GM19324 (cell line): Measurements from ENCODE around the gene REM1.
"Not testable (repeated sequence)": the region's sequence is repeated elsewhere in the genome, so short reads cannot be mapped to it uniquely, and the experiment has no call there.

Experiments
- ATAC-seq: cut with Tn5 transposase; IDR thresholded peaks from one replicate; pipeline ENCODE4 v1.9.1; 2021; ENCODE audit warnings: mild to moderate bottlenecking, moderate library complexity; ENCODE audit not compliant: unreplicated experiment, low FRiP score

The REM1 gene

DNA sequence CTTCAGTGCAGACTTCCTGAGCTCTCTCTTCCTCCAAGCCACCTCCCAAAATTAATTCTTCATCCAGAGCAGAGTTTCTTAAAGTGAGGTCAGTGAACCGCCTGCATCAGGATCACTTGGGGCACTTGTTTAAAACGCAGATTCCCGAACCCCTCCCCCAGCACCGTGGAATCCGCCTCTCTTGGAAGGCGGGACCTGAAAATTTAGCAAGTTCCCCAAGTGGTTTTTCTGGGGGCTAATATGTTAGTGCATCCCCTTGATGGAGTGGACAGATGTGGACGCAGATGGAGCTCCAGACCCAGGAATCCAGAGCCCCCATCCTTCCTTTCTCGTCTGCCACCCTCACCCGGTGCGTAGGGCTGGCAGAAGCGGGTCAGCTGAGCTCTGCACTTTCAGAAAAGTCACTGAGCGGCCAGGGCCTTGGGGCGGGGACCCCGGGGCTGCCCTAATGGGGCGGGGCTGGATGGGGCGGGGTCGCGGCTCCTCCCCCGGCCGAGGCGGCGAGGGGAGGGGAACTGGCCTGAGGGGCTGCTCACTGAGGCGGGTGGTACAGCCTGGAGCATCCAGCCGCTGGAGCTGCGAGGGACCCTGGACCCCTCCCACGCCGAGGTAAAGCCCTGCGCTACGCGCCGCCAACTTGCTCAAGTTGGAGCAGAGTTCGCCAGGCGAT, at the start of gene REM1, which contains the start of gene DEFB124:
REM1 (plus strand) TSS at position 531 of the 670 bp plus-strand sequence. CDS start 1,158 bp downstream, outside the sequence.
DEFB124 (minus strand) TSS at position 370 of the 670 bp plus-strand sequence. CDS start 2,114 bp downstream, outside the sequence.
- no peak for ATAC-seq

DNA sequence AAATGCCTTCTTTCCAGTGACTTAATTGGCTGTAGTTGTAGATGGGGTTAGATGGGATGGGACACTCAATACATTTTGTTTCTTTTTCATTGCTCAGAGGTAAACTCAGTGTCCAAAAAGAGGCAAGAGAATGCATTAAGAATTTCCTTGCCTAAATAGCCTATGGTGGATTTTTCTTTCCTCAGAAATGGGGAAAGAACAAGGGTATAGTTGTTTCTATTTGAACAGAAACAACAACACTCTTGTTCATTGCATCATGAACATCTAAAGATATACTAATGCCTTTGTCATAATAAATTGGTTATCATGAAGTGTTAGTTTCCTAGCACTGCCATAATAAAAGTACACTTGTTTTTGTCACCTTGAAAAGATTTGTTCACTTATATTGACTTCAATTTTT, 49.3 kb upstream of the REM1 start:
- ATAC-seq: no peak

- ATAC-seq: not testable (repeated sequence)
Measured at GRCh38 chr20:31426891-31427551, 48.1 kb upstream of the REM1 start.

DNA sequence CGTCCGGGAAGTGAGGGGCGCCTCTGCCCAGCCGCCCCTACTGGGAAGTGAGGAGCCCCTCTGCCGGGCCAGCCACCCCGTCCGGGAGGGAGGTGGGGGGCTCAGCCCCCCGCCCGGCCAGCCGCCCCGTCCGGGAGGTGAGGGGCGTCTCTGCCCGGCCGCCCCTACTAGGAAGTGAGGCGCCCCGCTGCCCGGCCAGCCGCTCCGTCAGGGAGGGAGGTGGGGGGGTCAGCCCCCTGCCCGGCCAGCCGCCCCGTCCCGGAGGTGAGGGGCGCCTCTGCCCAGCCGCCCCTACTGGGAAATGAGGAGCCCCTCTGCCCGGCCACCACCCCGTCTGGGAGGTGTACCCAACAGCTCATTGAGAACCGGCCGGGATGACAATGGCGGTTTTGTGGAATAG, 47.5 kb upstream of the REM1 start:
- ATAC-seq: not testable (repeated sequence)

GRCh38 chr20:31430568-31431115, 44.4 kb upstream of the REM1 start:
- ATAC-seq: no peak

DNA sequence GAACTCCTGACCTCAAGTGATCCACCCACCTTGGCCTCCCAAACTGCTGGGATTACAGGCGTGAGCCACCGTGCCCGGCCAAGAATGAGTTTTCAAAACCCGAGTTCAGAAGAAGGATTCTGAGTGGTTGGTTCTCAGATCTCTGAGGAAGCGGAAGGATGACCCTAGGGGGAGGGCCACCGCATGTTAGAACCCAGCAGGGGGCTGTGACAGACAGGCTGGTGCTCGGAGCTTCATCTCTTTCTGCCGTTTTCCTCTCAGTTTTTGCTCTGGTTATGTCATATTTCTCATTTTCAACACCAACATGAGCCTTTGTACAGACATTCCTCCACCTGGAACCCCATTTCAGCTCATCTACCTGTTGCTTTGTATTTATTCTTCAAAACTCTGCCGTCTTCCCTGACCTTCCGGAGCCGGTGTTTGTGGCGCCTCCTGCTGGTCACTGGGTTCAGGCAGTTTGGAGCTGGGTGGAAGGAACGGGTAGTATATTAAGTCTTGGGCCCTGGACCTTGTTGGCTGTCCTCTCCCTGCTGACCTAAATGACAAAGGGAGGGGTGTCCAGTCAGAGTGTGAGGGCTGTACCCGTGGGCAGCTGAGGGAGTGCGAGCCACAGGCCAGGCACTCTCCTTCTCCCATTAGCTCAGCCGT, 35.0 kb upstream of the REM1 start, which contains the start of gene DEFB123:
DEFB123 (plus strand) TSS at position 621 of the 648 bp plus-strand sequence. CDS start 67 bp downstream, outside the sequence.
- no peak for ATAC-seq

DNA sequence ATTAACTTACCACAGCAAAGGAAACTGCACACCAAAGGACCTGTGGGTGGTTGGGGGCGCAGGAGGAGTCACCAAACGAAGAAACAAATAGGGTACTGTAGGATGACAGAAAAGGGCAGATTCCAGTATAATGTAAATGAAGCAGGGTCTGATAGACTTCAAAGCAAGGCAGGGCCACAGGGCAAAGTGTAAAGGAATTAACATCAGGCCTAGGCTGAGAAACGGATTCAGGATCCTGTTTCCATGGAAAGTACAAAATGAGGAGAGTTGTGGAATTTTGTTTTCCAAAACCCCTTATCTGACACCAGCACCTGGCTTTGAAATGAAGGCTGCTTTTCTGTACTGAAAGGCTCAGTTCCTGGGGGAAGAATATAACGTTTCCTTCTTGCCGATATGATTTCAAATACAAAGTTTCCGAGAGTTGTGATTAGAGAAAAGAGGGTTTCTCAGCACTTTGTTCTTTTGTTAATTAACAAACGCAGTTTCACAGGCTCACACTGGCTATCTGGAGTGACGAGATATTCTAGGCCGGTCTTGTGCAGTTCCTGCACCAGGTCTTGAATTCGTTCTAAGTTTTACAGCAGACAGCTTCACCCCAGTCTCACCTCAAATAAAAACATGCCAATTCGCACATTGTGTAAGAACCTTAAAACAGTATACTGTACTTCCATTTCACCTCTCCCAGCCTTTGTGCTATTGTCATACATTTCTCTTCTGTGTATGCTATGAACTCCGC, 28.8 kb upstream of the REM1 start:
- no peak for ATAC-seq

- no peak for ATAC-seq
Measured at GRCh38 chr20:31449511-31450414, 25.3 kb upstream of the REM1 start.

- ATAC-seq: no peak
Measured at GRCh38 chr20:31452575-31452974, 22.5 kb upstream of the REM1 start.

DNA sequence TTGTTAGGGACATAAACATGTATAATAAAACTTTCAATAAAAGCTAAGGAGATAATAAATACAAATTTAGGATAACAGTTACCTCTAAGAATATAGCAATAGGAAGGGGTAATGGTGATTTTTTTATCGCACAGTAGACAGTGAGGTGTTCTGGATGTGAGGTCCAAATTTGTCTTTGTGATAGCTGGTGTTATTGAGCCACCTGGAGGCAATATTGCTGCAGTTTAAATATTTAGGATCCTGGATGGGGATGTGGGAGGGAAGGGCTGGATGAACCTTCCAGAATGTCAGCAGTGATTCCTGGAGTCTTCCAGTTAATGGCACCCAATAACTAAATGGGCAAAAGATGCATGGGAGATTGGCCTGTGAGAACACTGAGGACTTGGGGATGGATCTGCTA, 20.7 kb upstream of the REM1 start:
- no peak for ATAC-seq

DNA sequence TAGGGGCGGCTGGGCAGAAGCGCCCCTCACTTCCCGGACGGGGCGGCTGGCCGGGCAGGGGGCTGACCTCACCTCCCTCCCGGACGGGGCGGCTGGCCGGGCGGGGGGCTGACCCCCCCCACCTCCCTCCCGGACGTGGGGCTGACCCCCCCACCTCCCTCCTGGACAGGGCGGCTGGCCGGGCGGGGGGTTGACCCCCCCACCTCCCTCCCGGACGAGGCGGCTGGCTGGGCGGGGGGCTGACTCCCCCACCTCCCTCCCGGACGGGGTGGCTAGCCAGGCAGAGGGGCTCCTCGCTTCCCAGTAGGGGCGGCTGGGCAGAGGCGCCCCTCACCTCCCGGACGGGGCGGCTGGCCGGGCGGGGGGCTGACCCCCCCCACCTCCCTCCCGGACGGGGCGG, 4.1 kb upstream of the REM1 start:
- not testable (repeated sequence) for ATAC-seq

GRCh38 chr20:31472395-31473330, 2.4 kb upstream of the REM1 start:
- ATAC-seq: no peak

DNA sequence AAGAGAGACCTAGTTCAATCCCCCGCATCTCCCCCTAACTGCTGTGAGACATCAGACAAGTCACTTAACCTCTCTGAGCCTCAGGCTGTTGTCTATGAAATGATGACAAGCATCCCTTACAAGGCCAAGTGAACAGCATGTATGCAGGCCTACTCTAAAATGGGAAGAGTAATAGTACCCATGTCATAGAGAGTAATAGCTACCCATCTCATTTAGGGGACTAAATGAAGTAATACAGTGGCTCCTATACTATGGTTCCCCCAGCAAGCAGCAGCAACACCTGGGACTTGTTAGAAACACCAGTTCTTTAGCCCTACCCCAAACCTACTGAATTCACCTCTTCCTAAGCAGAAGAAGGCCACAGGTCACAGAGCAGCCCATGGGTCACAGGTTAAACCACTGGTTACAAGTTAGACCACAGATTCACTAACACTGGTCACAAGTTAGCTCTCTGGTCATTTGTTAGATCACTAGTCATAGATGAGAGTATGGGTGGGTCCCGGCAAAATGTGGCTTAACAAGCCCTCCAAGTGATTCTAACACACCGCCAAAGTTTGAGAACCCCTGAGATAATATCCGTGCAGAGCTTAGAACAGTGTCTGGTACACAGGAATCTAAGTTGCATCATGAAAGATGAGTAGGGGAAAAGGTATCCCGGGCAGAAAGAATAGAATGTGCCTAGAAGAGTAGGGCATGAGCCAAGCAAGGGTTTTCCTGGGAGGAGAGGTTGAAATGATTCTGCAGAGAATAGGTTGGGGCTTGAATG, 1.6 kb upstream of the REM1 start:
- ATAC-seq: no peak

GRCh38 chr20:31474097-31474436, 1.0 kb upstream of the REM1 start:
- no peak for ATAC-seq

DNA sequence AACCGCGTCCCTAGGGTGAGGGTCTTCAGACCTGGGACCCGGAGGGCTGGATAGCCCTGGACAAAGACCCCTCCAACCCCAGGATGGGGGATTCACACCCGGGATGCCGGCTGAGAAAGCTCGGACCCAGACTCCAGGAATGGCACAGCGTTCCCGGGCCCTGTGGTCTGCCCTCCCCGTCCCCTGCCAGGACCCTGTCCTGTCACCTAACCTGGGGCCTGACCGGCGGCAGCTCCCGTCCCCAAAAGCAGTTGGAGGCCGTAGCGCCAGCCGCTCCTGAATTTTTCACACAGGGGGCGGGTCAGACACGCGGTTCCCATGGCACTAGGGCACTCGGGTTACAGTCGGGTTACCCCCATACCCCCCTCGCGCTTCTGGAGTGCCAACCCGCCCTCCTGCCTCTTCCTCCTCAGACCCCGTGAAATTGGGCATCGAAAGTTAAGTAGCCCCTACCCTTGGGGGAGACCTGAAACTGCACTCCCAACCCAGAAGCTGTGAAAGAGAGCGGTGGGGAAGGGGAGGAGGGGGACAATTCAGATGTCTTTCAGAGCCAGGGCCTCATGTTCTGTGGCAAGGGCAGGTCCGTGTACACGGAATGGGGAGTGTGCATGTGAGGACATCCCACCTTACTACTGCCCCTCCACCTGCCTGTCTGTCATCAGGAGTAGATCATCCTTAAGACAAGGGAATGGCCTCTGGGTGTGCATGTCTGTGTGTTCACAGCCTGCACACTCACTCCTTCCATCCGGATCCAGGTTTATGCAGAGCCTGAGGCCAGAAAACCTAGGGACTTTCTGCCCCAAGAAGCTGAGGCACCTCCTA, 595 bp downstream of the REM1 start:
- no peak for ATAC-seq

GRCh38 chr20:31476294-31476585, 1.2 kb downstream of the REM1 start:
- no peak for ATAC-seq

DNA sequence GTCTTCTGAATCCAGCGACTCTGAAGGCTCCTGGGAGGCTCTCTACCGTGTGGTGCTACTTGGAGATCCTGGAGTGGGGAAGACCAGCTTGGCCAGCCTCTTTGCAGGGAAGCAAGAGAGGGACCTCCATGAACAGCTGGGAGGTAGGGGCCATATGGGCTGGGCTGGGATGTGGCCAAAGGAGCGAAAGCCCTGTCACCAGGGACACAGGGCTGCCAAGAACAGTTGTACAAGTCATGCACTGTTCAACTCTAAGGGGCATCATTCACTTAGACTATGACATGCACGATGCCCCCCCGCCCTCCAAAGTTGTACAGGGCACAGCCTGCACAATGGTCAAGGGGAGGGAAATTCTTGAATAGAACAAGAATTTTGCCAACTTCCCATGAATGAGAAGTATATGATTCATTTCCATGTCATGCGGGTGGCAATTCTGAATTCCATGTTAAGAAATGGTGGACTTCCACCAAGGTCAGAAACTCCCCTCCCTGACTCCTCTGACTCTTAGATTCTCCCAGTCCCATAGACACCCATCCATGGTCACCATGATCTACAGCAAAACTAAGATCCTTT, 1.6 kb downstream of the REM1 start:
- ATAC-seq: no peak
